GM10248 (cell line): ENCODE results near the gene CACNA1C.

Experiments used
- CTCF ChIA-PET: fragments of 300-600 bp; sonication (Branson Sonifier 250); formaldehyde crosslinking; extraction: SDS; loops from one replicate; lab custom pipeline; 2021; ENCODE audit warnings: antibody characterized with exemption; lab: Yijun Ruan, JAX
- POLR2A ChIA-PET: fragments of 350-650 bp; sonication (Branson Sonifier 250); formaldehyde crosslinking; extraction: SDS; loops from one replicate; lab custom pipeline; 2020; ENCODE audit warnings: antibody characterized with exemption; lab: Yijun Ruan, JAX
- DNase-seq: peaks from one replicate; pipeline ENCODE4 v3.0.0; 2012; ENCODE audit errors: extremely low spot score
- TF ChIP-seq, protein P1 (sequence below): IDR thresholded peaks from 2 replicates; pipeline ENCODE4 v1.5.1; 2012; ENCODE audit warnings: mild to moderate bottlenecking, low read depth; ENCODE audit errors: extremely low read depth, missing control alignments, control extremely low read depth

CACNA1C gene

DNA sequence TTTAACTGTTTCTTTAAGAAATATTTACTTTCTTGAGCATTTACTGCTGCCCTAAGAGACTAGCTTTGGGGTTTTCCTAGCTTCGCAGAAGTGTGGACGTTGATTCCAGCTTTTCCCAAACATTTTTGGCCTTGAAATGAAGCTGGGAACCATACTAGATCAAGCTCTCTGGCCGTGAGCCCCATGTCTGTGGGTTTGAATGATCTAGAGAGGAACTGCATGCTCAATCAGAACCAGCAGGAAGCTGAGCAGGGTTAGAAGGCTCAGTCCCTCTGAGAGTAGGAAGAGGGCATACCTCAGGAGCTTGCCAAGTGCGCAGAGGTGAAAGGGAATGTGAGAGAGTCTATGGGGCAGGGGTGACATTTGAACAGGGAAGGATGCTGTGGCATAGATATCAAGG lies 292.1 kb downstream of the CACNA1C start:
- ChIA-PET CTCF (interaction anchor here (1.2 to 1.3 kb wide), 2 partner anchors 12 to 22 kb away, joined by 3 to 4 read pairs; no protein-coding TSS in a partner anchor), POLR2A (no interaction called here)
- DNase-seq, result no peak
- TF ChIP-seq, protein P1, sequence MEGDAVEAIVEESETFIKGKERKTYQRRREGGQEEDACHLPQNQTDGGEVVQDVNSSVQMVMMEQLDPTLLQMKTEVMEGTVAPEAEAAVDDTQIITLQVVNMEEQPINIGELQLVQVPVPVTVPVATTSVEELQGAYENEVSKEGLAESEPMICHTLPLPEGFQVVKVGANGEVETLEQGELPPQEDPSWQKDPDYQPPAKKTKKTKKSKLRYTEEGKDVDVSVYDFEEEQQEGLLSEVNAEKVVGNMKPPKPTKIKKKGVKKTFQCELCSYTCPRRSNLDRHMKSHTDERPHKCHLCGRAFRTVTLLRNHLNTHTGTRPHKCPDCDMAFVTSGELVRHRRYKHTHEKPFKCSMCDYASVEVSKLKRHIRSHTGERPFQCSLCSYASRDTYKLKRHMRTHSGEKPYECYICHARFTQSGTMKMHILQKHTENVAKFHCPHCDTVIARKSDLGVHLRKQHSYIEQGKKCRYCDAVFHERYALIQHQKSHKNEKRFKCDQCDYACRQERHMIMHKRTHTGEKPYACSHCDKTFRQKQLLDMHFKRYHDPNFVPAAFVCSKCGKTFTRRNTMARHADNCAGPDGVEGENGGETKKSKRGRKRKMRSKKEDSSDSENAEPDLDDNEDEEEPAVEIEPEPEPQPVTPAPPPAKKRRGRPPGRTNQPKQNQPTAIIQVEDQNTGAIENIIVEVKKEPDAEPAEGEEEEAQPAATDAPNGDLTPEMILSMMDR, result no peak

DNA sequence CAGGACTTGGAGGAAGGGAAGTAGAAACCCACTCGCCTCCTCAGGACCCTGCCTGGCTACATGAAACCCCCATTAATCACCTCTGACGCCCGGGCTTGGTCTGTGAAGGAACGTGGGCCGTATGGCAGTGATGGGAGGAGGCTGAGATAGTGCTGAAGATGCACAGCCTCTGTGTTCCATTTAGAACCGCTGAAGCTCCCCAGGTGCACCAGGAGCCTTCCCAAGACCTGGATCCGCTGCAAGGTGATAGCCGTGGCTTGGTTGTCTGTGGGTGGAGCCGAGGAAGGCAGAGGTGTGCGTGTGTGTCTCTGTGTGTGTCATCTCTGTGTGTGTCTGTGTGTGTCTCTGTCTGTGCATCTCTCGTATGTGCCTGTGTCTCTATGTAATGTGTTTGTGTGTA lies 293.1 kb downstream of the CACNA1C start:
- ChIA-PET POLR2A (no interaction called here), CTCF (no interaction called here)
- TF ChIP-seq, protein P1, result no peak
- DNase-seq, result no peak

DNA sequence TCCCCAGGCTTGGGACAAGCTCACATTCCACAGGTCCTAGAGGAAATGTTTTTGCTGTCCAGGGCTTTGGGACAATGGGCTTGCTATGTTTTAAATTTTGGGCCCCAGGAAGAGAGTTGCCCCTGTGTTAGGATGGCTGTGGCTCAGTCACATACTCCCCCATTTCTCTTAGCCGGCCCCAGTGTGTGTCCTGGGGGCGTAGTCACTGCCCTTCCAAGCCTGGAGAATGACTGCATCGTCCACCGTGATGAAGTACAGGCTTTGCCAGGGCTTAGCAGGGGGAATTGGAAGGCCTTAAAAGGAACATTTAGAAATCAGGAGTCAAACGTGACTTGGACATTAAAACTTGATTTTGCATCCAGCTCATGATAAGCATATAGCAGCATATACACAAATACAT lies 293.6 kb downstream of the CACNA1C start:
- POLR2A ChIA-PET, result no interaction called here
- CTCF ChIA-PET, result no interaction called here

DNA sequence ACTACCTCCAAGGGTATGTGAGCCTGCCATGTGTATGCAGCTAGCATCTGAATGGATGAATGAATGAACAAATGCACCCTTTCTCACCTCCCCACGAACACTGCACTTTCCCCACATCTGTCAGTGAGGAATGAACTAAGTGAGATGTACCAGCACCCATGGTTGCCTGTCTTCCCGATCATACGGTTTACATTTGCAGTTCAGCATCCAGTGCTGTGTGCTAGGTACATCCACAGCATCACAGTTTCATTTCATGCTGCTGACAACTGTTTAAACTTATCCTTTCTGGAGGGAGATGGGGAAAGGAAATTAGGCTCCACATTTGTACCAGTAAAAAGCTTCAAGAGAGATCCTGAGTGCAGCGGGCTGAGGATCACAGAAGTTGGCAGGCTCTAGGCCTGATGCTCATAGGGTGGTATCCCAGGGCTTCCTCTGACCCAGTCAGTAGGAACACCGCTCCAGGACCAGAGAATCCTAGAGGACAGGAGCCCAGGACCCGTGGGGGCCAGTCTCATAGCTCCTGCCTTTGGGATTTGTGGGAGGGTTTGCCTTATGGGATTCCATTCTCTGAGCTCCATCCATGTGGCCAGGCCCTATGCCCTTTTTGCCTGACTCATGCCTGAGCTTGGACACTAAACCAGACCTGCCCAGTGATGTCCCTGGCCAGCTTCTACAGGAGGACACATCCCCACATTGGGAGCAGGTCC lies 294.5 kb downstream of the CACNA1C start:
- DNase-seq, result no peak
- CTCF ChIA-PET, result no interaction called here
- POLR2A ChIA-PET, result no interaction called here
- TF ChIP-seq, protein P1, result no peak

More for the DNA sequence above, 293.6 kb downstream of the CACNA1C start:
- TF ChIP-seq, protein P1, result no peak
- DNase-seq, result no peak

DNA sequence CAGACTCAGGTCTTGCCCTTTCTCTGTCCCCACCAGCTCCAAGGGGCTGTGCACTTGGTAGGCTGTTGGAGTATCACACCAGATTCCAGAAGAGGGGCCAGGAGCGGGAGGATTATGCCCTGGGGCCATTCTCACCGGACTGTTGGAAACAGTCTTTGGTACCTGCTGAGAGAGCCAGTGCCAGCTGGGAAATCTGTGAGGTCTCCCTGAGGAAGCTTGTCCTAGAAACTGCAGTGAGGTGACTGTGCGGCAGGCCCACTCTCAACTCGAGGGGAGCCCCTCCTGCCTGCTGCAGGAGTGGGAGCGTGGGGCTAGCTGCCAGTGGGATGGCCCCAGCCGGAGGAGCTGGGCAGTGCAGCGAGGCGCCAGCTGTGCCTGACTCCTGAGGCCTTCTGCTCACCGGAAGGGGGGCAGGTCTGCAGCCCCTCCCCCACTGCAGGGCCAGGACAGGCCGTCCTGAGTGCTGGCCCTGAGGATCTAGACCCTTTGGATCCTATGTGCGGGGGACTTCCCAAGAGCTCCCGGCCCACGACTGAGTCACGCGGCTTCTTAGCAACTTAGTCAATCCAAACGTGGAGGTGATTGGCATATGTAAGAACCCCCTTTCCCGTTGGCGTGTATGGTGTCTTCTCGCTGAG lies 295.2 kb downstream of the CACNA1C start:
- ChIA-PET POLR2A (no interaction called here), CTCF (no interaction called here)
- no peak for DNase-seq
- TF ChIP-seq, protein P1, result no peak

DNA sequence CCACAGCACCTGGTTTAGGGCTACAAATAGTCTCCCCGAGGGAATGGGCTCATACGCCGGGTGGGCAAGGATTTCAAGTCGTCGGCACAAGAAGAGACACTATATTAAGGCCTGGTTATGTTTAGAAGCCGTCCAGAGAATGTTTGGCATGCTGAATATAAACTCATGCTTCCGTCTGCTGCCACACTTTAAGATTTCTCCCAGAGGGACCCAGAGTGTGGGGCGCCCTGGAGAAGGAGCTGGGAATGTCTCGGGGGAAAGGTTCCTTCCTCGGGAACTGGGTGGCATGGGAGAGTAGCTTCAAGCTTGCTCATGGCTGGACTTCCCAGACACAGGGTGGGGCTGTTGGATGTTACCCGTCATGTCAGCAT lies 295.7 kb downstream of the CACNA1C start:
- CTCF ChIA-PET, result no interaction called here
- no peak for DNase-seq

More for the DNA sequence above, 295.7 kb downstream of the CACNA1C start:
- POLR2A ChIA-PET, result no interaction called here
- TF ChIP-seq, protein P1, result no peak
